ENCODE data around the gene GALK2.

- no peak for TF ChIP-seq RARB (CRISPR knock-in tag; IDR thresholded peaks at IDR 0.05)
- TF ChIP-seq POU6F1 (CRISPR knock-in tag; IDR thresholded peaks at IDR 0.05; ENCODE audit: borderline replicate concordance, low read depth) = no peak
- TF ChIP-seq TSHZ2 (CRISPR knock-in tag; IDR thresholded peaks at IDR 0.05) = no peak
- no peak for TF ChIP-seq PATZ1 (CRISPR knock-in tag; IDR thresholded peaks at IDR 0.05; ENCODE audit: borderline replicate concordance)
- no peak for TF ChIP-seq OSR1 (CRISPR knock-in tag; IDR thresholded peaks at IDR 0.05)
- no peak for TF ChIP-seq ZNF8 (CRISPR knock-in tag; IDR thresholded peaks at IDR 0.05)
- TF ChIP-seq PPARA (CRISPR knock-in tag; IDR thresholded peaks at IDR 0.05; ENCODE audit: borderline replicate concordance) = no peak
- no peak for TF ChIP-seq ZFP30 (CRISPR knock-in tag; IDR thresholded peaks at IDR 0.05)
- no peak for TF ChIP-seq SNAI2 (CRISPR knock-in tag; IDR thresholded peaks at IDR 0.05)
- TF ChIP-seq ARNTL (CRISPR knock-in tag; IDR thresholded peaks at IDR 0.05; ENCODE audit: borderline replicate concordance, low read depth) = no peak
Observed at GRCh38 chr15:49309889-49310288, 139.8 kb downstream of the GALK2 start.

Data from SK-N-SH treated with all-trans-retinoic acid at 6 μM for 48 hours (cell line).